ENCODE measurements around the gene ZNF318.
"Not testable (repeated sequence)": the region's sequence is repeated elsewhere in the genome, so short reads cannot be mapped to it uniquely, and the experiment has no call there.

Gene ZNF318

GRCh38 chr6:43402820-43403219, 33.4 kb upstream of the ZNF318 start:
- H3K27ac ChIP-seq = no peak overlapping the region
- no peak for DNase-seq (ENCODE audit: low read depth, low spot score)
- no peak overlapping the region for H3K9ac ChIP-seq (ENCODE audit: insufficient read length)
- no peaks in the 10 kb centered on the region for H3K36me3 ChIP-seq (ENCODE audit: insufficient read depth, low read length)
- TF ChIP-seq EZH2 (IDR thresholded peaks at IDR 0.05) (no peak), FOXP2 (optimal IDR thresholded peaks at IDR 0.05; ENCODE audit: control extremely low read depth, extremely low read length, insufficient read depth) (no peak), POLR2AphosphoS5 (IDR thresholded peaks at IDR 0.05; ENCODE audit: borderline replicate concordance, low read depth, low read length) (no peak)
- no peak overlapping the region for H3K4me3 ChIP-seq
- H3K9me3 ChIP-seq (ENCODE audit: low read depth, low read length) = no peaks in the 10 kb centered on the region

GRCh38 chr6:43401730-43402129, 32.3 kb upstream of the ZNF318 start:
- no peaks in the 10 kb centered on the region for H3K9me3 ChIP-seq (ENCODE audit: low read depth, low read length)
- no peaks in the 10 kb centered on the region for H3K36me3 ChIP-seq (ENCODE audit: insufficient read depth, low read length)
- TF ChIP-seq EZH2 (IDR thresholded peaks at IDR 0.05) (no peak), FOXP2 (optimal IDR thresholded peaks at IDR 0.05; ENCODE audit: control extremely low read depth, extremely low read length, insufficient read depth) (no peak), POLR2AphosphoS5 (IDR thresholded peaks at IDR 0.05; ENCODE audit: borderline replicate concordance, low read depth, low read length) (no peak)
- H3K27ac ChIP-seq = no peak overlapping the region
- H3K4me3 ChIP-seq = no peak overlapping the region
- no peak overlapping the region for H3K9ac ChIP-seq (ENCODE audit: insufficient read length)
- DNase-seq (ENCODE audit: low read depth, low spot score) = no peak

- no peaks in the 10 kb centered on the region for H3K9me3 ChIP-seq (ENCODE audit: low read depth, low read length)
- no peak for DNase-seq (ENCODE audit: low read depth, low spot score)
- no peak overlapping the region for H3K9ac ChIP-seq (ENCODE audit: insufficient read length)
- H3K27ac ChIP-seq = no peak overlapping the region
- no peak for TF ChIP-seq FOXP2 (optimal IDR thresholded peaks at IDR 0.05; ENCODE audit: control extremely low read depth, extremely low read length, insufficient read depth)
- no peak for TF ChIP-seq EZH2 (IDR thresholded peaks at IDR 0.05)
- no peak for TF ChIP-seq POLR2AphosphoS5 (IDR thresholded peaks at IDR 0.05; ENCODE audit: borderline replicate concordance, low read depth, low read length)
- no peaks in the 10 kb centered on the region for H3K36me3 ChIP-seq (ENCODE audit: insufficient read depth, low read length)
- no peak overlapping the region for H3K4me3 ChIP-seq
Measured at GRCh38 chr6:43399932-43400487, 30.6 kb upstream of the ZNF318 start.

GRCh38 chr6:43396408-43397149, 27.1 kb upstream of the ZNF318 start:
- TF ChIP-seq POLR2AphosphoS5 (IDR thresholded peaks at IDR 0.05; ENCODE audit: borderline replicate concordance, low read depth, low read length) = no peak
- TF ChIP-seq EZH2 (IDR thresholded peaks at IDR 0.05) = no peak
- no peak for TF ChIP-seq FOXP2 (optimal IDR thresholded peaks at IDR 0.05; ENCODE audit: control extremely low read depth, extremely low read length, insufficient read depth)
- no peak overlapping the region for H3K9ac ChIP-seq (ENCODE audit: insufficient read length)
- no peaks in the 10 kb centered on the region for H3K9me3 ChIP-seq (ENCODE audit: low read depth, low read length)
- H3K36me3 ChIP-seq (ENCODE audit: insufficient read depth, low read length) = no peaks in the 10 kb centered on the region
- H3K4me3 ChIP-seq = no peak overlapping the region
- no peak overlapping the region for H3K27ac ChIP-seq
- DNase-seq (ENCODE audit: low read depth, low spot score) = no peak

- DNase-seq (ENCODE audit: low read depth, low spot score) = no peak
- H3K36me3 ChIP-seq (ENCODE audit: insufficient read depth, low read length) = no peaks in the 10 kb centered on the region
- H3K9ac ChIP-seq (ENCODE audit: insufficient read length) = no peak overlapping the region
- H3K27ac ChIP-seq = no peak overlapping the region
- no peak for TF ChIP-seq EZH2 (IDR thresholded peaks at IDR 0.05)
- no peak for TF ChIP-seq FOXP2 (optimal IDR thresholded peaks at IDR 0.05; ENCODE audit: control extremely low read depth, extremely low read length, insufficient read depth)
- no peak for TF ChIP-seq POLR2AphosphoS5 (IDR thresholded peaks at IDR 0.05; ENCODE audit: borderline replicate concordance, low read depth, low read length)
- no peaks in the 10 kb centered on the region for H3K9me3 ChIP-seq (ENCODE audit: low read depth, low read length)
- H3K4me3 ChIP-seq = no peak overlapping the region
Measured at GRCh38 chr6:43395776-43396175, 26.3 kb upstream of the ZNF318 start.

- H3K27ac ChIP-seq = no peak overlapping the region
- no peak overlapping the region for H3K9ac ChIP-seq (ENCODE audit: insufficient read length)
- no peak for TF ChIP-seq POLR2AphosphoS5 (IDR thresholded peaks at IDR 0.05; ENCODE audit: borderline replicate concordance, low read depth, low read length)
- no peak for TF ChIP-seq EZH2 (IDR thresholded peaks at IDR 0.05)
- TF ChIP-seq FOXP2 (optimal IDR thresholded peaks at IDR 0.05; ENCODE audit: control extremely low read depth, extremely low read length, insufficient read depth) = no peak
- no peaks in the 10 kb centered on the region for H3K9me3 ChIP-seq (ENCODE audit: low read depth, low read length)
- H3K36me3 ChIP-seq (ENCODE audit: insufficient read depth, low read length) = no peaks in the 10 kb centered on the region
- DNase-seq (ENCODE audit: low read depth, low spot score) = no peak
- no peak overlapping the region for H3K4me3 ChIP-seq
Measured at GRCh38 chr6:43394982-43395381, 25.5 kb upstream of the ZNF318 start.

- DNase-seq (ENCODE audit: low read depth, low spot score) = no peak
- no peak for TF ChIP-seq POLR2AphosphoS5 (IDR thresholded peaks at IDR 0.05; ENCODE audit: borderline replicate concordance, low read depth, low read length)
- TF ChIP-seq EZH2 (IDR thresholded peaks at IDR 0.05) = no peak
- TF ChIP-seq FOXP2 (optimal IDR thresholded peaks at IDR 0.05; ENCODE audit: control extremely low read depth, extremely low read length, insufficient read depth) = no peak
- no peaks in the 10 kb centered on the region for H3K9me3 ChIP-seq (ENCODE audit: low read depth, low read length)
- no peak overlapping the region for H3K27ac ChIP-seq
- H3K4me3 ChIP-seq = no peak overlapping the region
- H3K9ac ChIP-seq (ENCODE audit: insufficient read length) = no peak overlapping the region
- no peaks in the 10 kb centered on the region for H3K36me3 ChIP-seq (ENCODE audit: insufficient read depth, low read length)
Measured at GRCh38 chr6:43393602-43394001, 24.2 kb upstream of the ZNF318 start.

- DNase-seq (ENCODE audit: low read depth, low spot score); H3K36me3 ChIP-seq (ENCODE audit: insufficient read depth, low read length); H3K27ac ChIP-seq; H3K9ac ChIP-seq (ENCODE audit: insufficient read length); H3K4me3 ChIP-seq; H3K9me3 ChIP-seq (ENCODE audit: low read depth, low read length): not testable (repeated sequence)
Measured at GRCh38 chr6:43393133-43393532, 23.7 kb upstream of the ZNF318 start.

Data from SK-N-MC (cell line).